HepG2 (cell line): ENCODE results near the gene C2CD4A. TPM values are rescaled to one million over a fixed set of nuclear protein-coding genes. Genes with fewer than 3 reads are reported as not detected.

Source experiments
- BCL3 ChIP-seq: sonication (generic); formaldehyde crosslinking; IDR thresholded peaks from 2 replicates; pipeline ENCODE4 v1.5.1; 2020; ENCODE audit warnings: mild to moderate bottlenecking, missing genetic modification reagents, moderate library complexity
- DZIP1 ChIP-seq: sonication (generic); formaldehyde crosslinking; IDR thresholded peaks from 2 replicates; pipeline ENCODE4 v1.5.0; 2020; ENCODE audit warnings: mild to moderate bottlenecking, missing genetic modification reagents
- ELF1 ChIP-seq: sonication (generic); formaldehyde crosslinking; IDR thresholded peaks from 2 replicates; pipeline ENCODE4 v1.4.0; 2020; ENCODE audit warnings: missing genetic modification reagents
- ELF4 ChIP-seq: sonication (generic); formaldehyde crosslinking; IDR thresholded peaks from 2 replicates; pipeline ENCODE4 v1.5.0; 2020; ENCODE audit warnings: missing genetic modification reagents, mild to moderate bottlenecking, moderate library complexity, borderline replicate concordance
- ERF ChIP-seq: IDR thresholded peaks from 2 replicates; pipeline ENCODE4 v1.6.1; 2018; ENCODE audit warnings: missing biosample characterization, missing genetic modification reagents
- ESRRA ChIP-seq: sonication (generic); formaldehyde crosslinking; IDR thresholded peaks from 2 replicates; pipeline ENCODE4 v1.5.1; 2020; ENCODE audit warnings: mild to moderate bottlenecking, low read depth, missing genetic modification reagents
- ETV5 ChIP-seq: IDR thresholded peaks from 2 replicates; pipeline ENCODE4 v1.6.1; 2018; ENCODE audit warnings: missing biosample characterization, missing genetic modification reagents, inconsistent platforms, borderline replicate concordance
- GATAD2A ChIP-seq: IDR thresholded peaks from 2 replicates; pipeline ENCODE4 v1.6.1; 2016
- HIVEP1 ChIP-seq: sonication (generic); formaldehyde crosslinking; IDR thresholded peaks from 2 replicates; pipeline ENCODE4 v1.4.0; 2020; ENCODE audit warnings: mild to moderate bottlenecking, missing genetic modification reagents
- MEF2D ChIP-seq: sonication (generic); formaldehyde crosslinking; IDR thresholded peaks from 2 replicates; pipeline ENCODE4 v1.5.1; 2020; ENCODE audit warnings: mild to moderate bottlenecking, missing genetic modification reagents
- NFRKB ChIP-seq: fragments of 450-650 bp; IDR thresholded peaks from 2 replicates; pipeline ENCODE4 v1.6.1; 2017
- RFX5 ChIP-seq: IDR thresholded peaks from 2 replicates; pipeline ENCODE4 v1.6.1; 2011; ENCODE audit warnings: low read depth, low read length, improper control_type of control experiment
- SKI ChIP-seq: fragments of 450-650 bp; IDR thresholded peaks from one replicate; pipeline ENCODE4 v1.6.1; 2018; ENCODE audit warnings: mild to moderate bottlenecking; ENCODE audit not compliant: partially characterized antibody
- SP5 ChIP-seq: IDR thresholded peaks from 2 replicates; pipeline ENCODE4 v1.6.1; 2016; ENCODE audit warnings: low read depth, borderline replicate concordance
- TEF ChIP-seq: sonication (generic); formaldehyde crosslinking; IDR thresholded peaks from 2 replicates; pipeline ENCODE4 v1.5.0; 2020; ENCODE audit warnings: missing genetic modification reagents
- THAP7 ChIP-seq: sonication (generic); formaldehyde crosslinking; IDR thresholded peaks from 2 replicates; pipeline ENCODE4 v1.8.1; 2023; ENCODE audit warnings: mild to moderate bottlenecking, missing genetic modification reagents
- TOPORS ChIP-seq: sonication (generic); formaldehyde crosslinking; IDR thresholded peaks from 2 replicates; pipeline ENCODE4 v1.8.0; 2023; ENCODE audit warnings: mild to moderate bottlenecking, missing genetic modification reagents
- ZBED4 ChIP-seq: sonication (generic); formaldehyde crosslinking; IDR thresholded peaks from 2 replicates; pipeline ENCODE4 v1.4.0; 2020; ENCODE audit warnings: missing genetic modification reagents, borderline replicate concordance
- ZFP36L1 ChIP-seq: sonication (generic); formaldehyde crosslinking; IDR thresholded peaks from 2 replicates; pipeline ENCODE4 v1.8.0; 2022; ENCODE audit warnings: mild to moderate bottlenecking, missing genetic modification reagents, moderate library complexity
- ZNF20 ChIP-seq: sonication (generic); formaldehyde crosslinking; IDR thresholded peaks from 2 replicates; pipeline ENCODE4 v1.4.0; 2020; ENCODE audit warnings: mild to moderate bottlenecking, moderate library complexity, missing genetic modification reagents
- ZNF331 ChIP-seq: sonication (generic); formaldehyde crosslinking; IDR thresholded peaks from 2 replicates; pipeline ENCODE4 v1.4.0; 2020; ENCODE audit warnings: missing genetic modification reagents
- polyA plus RNA-seq, 8 experiments: library from polyadenylated mRNA; depleted of rRNA in 3 of 8; stranded (reverse) in 7 of 8; unstranded in 1 of 8; fragments of >200 nt; fragmentation: Illumina TruSeq in 4 of 8; extraction: Trizol in 4 of 8; gene quantifications; 2 replicates each; pipeline versions ENCODE4 v1.2.1 to v1.2.3, GENCODE V29; 2011 to 2016; ENCODE audit warnings: low read depth in 4 of 8, missing spikeins in 1 of 8, mixed read lengths in 1 of 8; ENCODE audit not compliant: insufficient read depth in 1 of 8
- total RNA-seq, 5 experiments: library from RNA; depleted of rRNA; stranded (reverse); fragments of >200 nt; fragmentation: Illumina TruSeq; extraction: Trizol; gene quantifications; 2 replicates each; pipeline ENCODE4 v1.2.3, GENCODE V29; 2016; ENCODE audit warnings: low read depth in 1 of 5

Gene C2CD4A
- total and polyA plus RNA-seq, 2 of the 13 experiments (the other 11 are each of a cell fraction or from before 2014, with no cell fraction given): 0.20 TPM; not detected in 1

GRCh38 chr15:62060113-62060895 lies 6.5 kb upstream of the C2CD4A start, which contains the start of gene VPS13C (continued):
- TF ChIP-seq ZBED4 (CRISPR knock-in tag): peak; percentile 66; the same call in 1 of the 2 replicates
- no peak for TF ChIP-seq HIVEP1
- peak; percentile 8; the same call in 1 of the 2 replicates for TF ChIP-seq ETV5 (CRISPR knock-in tag)
- TF ChIP-seq TEF (CRISPR knock-in tag): no peak
- peak; percentile 44; the same call in 1 of the 2 replicates for TF ChIP-seq RFX5
- TF ChIP-seq SKI: peak; percentile 63
- peak; percentile 24; the same call in 1 of the 2 replicates for TF ChIP-seq TOPORS
- peak; percentile 81 for TF ChIP-seq ERF (CRISPR knock-in tag)
- TF ChIP-seq BCL3 (CRISPR knock-in tag): peak; percentile 76; the same call in 1 of the 2 replicates
- no peak for TF ChIP-seq ZFP36L1 (CRISPR knock-in tag)
- TF ChIP-seq GATAD2A: peak; percentile 61
- no peak for TF ChIP-seq NFRKB
- no peak for TF ChIP-seq ZNF20
- no peak for TF ChIP-seq THAP7 (CRISPR knock-in tag)
- TF ChIP-seq MEF2D (CRISPR knock-in tag): 0 out of 2 replicates have a peak, but pooled peaks have one; percentile 29
- TF ChIP-seq ZNF331 (CRISPR knock-in tag): peak; percentile 91
- TF ChIP-seq ELF1 (CRISPR knock-in tag): peak; percentile 47; the same call in 1 of the 2 replicates
- no peak for TF ChIP-seq DZIP1 (CRISPR knock-in tag)
- TF ChIP-seq ELF4 (CRISPR knock-in tag): peak; percentile 61; the same call in 1 of the 2 replicates
- TF ChIP-seq SP5 (CRISPR knock-in tag): 0 out of 2 replicates have a peak, but pooled peaks have one; percentile 7
- TF ChIP-seq ESRRA (CRISPR knock-in tag): no peak
